NCI-H524 (cell line): ENCODE results near the gene USP15.
"Not testable (repeated sequence)": the region's sequence is repeated elsewhere in the genome, so short reads cannot be mapped to it uniquely, and the experiment has no call there.

Experiments used
- DNase-seq, 2 experiments: peaks; one replicate each; lab custom pipeline; 2025; lab: John Stamatoyannopoulos, UW

Gene USP15

GRCh38 chr12:62448436-62448835 is 188.2 kb downstream of the USP15 start:
- DNase-seq, result no peak

GRCh38 chr12:62455429-62455828 is 195.2 kb downstream of the USP15 start:
- not testable (repeated sequence) for DNase-seq

- DNase-seq, result no peak
These were observed 198.4 kb downstream of the USP15 start for GRCh38 chr12:62458626-62459025.

GRCh38 chr12:62459976-62460375 is 199.8 kb downstream of the USP15 start:
- no peak for DNase-seq

- not testable (repeated sequence) for DNase-seq
These were observed 201.1 kb downstream of the USP15 start for GRCh38 chr12:62461171-62461837.

GRCh38 chr12:62463252-62463651 is 203.0 kb downstream of the USP15 start:
- DNase-seq, result not testable (repeated sequence)
